Activated naive CD8-positive, alpha-beta T cell treated with anti-CD3 and anti-CD28 coated beads, Interleukin-2, amount 50 U/mL, for 24 hours (primary cell): Measurements from ENCODE around the gene FMN1.
A peak's percentile ranks its signal among the peaks of the same experiment; 100 is the strongest.

Experiments used
- ATAC-seq: fragments of 150-1000 bp; cut with Tn5 transposase; one replicate; pipeline ENCODE4 v1.10.0; 2021
- DNase-seq: peaks from one replicate; pipeline ENCODE4 v3.0.0; 2021
- H3K27ac Mint-ChIP-seq: one replicate; pipeline ENCODE4 v1.8.0; 2021; ENCODE audit warnings: mild to moderate bottlenecking, mixed read lengths
- H3K27me3 Mint-ChIP-seq: one replicate; pipeline ENCODE4 v1.8.0; 2021; ENCODE audit warnings: mixed read lengths
- H3K36me3 Mint-ChIP-seq: one replicate; pipeline ENCODE4 v1.8.0; 2021; ENCODE audit warnings: low read depth, mixed read lengths
- H3K4me1 Mint-ChIP-seq: one replicate; pipeline ENCODE4 v1.8.0; 2021; ENCODE audit warnings: mixed read lengths
- H3K4me3 Mint-ChIP-seq: one replicate; pipeline ENCODE4 v1.8.0; 2021; ENCODE audit warnings: mild to moderate bottlenecking, moderate library complexity, mixed read lengths
- H3K9me3 Mint-ChIP-seq: one replicate; pipeline ENCODE4 v1.8.0; 2021; ENCODE audit warnings: mixed read lengths

FMN1 gene, protein sequence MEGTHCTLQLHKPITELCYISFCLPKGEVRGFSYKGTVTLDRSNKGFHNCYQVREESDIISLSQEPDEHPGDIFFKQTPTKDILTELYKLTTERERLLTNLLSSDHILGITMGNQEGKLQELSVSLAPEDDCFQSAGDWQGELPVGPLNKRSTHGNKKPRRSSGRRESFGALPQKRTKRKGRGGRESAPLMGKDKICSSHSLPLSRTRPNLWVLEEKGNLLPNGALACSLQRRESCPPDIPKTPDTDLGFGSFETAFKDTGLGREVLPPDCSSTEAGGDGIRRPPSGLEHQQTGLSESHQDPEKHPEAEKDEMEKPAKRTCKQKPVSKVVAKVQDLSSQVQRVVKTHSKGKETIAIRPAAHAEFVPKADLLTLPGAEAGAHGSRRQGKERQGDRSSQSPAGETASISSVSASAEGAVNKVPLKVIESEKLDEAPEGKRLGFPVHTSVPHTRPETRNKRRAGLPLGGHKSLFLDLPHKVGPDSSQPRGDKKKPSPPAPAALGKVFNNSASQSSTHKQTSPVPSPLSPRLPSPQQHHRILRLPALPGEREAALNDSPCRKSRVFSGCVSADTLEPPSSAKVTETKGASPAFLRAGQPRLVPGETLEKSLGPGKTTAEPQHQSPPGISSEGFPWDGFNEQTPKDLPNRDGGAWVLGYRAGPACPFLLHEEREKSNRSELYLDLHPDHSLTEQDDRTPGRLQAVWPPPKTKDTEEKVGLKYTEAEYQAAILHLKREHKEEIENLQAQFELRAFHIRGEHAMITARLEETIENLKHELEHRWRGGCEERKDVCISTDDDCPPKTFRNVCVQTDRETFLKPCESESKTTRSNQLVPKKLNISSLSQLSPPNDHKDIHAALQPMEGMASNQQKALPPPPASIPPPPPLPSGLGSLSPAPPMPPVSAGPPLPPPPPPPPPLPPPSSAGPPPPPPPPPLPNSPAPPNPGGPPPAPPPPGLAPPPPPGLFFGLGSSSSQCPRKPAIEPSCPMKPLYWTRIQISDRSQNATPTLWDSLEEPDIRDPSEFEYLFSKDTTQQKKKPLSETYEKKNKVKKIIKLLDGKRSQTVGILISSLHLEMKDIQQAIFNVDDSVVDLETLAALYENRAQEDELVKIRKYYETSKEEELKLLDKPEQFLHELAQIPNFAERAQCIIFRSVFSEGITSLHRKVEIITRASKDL (N-terminal part only)

DNA sequence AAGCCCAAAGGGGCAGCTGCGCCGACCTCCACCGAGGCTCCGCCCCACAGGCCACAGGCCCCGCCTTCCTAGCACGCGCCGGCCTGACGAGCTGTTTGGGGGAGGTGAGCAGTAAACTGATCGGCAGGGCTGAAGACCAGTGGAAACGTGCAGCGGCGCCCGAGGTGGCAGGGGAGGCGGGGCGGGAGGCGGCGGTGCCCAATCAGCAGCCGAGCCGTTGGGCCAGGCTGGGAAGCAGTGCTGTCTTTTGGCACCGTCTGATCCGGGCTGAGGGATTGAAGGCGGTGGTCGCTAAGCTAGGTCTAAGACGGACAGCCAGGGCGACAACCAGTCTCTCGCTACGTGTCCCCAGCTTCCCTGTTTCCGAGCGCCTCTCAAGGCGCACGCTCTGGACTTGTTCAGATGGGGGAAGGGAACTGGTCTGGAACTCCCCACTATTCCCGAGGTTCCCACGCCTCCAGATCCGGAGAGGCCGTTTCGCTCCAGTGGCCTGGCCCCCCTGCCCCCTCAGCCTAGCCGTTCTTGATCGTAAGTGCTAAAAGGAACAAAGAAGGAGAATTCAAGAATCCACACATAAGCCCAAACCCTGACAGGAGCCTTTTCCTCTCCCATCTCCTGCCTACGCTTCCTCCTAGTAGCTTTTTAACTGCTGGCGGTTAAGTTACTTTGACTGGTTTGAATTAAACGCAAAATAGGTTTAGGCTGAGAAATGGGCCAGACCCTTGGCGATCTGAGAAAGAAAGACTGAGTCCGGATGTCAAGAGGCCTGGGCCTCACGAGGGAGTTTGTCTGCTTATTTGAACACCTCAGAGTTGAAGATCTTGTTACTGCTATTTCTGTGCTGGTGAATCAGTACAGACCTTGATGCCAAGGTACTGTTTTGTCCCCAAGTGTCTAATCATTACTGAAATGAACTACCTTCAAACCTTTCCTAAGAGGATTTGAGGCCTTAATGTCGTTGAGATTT, at the start of gene FMN1:
FMN1 (minus strand) TSS at position 11 of the 967 bp plus-strand sequence. CDS start 39,800 bp downstream, outside the sequence.
- no peaks in the 10 kb centered on the region for H3K9me3 Mint-ChIP-seq
- peak within 1 kb of the TSS; percentile 71 for H3K4me3 Mint-ChIP-seq
- DNase-seq (peak; percentile 89), ATAC-seq (peak; percentile 97)
- no peak within 1 kb of the TSS for H3K27ac Mint-ChIP-seq
- peaks cover 14% of the 10 kb centered on the region for H3K27me3 Mint-ChIP-seq
- peaks cover 14% of the 10 kb centered on the region for H3K4me1 Mint-ChIP-seq
- H3K36me3 Mint-ChIP-seq: no peaks in the 10 kb centered on the region

DNA sequence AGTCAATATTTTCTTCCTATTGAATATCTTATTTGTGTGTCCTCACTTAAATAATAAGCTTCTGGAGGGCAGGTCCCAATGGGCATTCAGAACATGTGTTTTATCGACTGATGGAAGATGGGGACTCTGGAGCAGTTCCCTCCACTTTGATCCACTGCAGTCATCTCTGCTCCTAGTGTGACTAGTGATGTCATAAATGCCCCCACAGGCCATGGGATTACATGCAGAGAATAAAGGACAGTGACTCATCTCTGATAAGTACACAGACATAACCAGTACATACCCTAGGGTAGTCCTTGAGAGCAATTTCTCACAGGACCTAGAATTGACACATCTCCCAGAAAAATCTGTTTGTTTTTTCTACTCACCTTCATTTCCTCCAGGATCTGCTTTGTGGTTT, 49.4 kb upstream of the FMN1 start:
- H3K4me3 Mint-ChIP-seq: no peak overlapping the region
- no peaks in the 10 kb centered on the region for H3K27me3 Mint-ChIP-seq
- no peaks in the 10 kb centered on the region for H3K36me3 Mint-ChIP-seq
- peaks cover 14% of the 10 kb centered on the region for H3K4me1 Mint-ChIP-seq
- DNase-seq: no peak
- peak; percentile 40 for ATAC-seq
- no peak overlapping the region for H3K27ac Mint-ChIP-seq
- no peaks in the 10 kb centered on the region for H3K9me3 Mint-ChIP-seq

DNA sequence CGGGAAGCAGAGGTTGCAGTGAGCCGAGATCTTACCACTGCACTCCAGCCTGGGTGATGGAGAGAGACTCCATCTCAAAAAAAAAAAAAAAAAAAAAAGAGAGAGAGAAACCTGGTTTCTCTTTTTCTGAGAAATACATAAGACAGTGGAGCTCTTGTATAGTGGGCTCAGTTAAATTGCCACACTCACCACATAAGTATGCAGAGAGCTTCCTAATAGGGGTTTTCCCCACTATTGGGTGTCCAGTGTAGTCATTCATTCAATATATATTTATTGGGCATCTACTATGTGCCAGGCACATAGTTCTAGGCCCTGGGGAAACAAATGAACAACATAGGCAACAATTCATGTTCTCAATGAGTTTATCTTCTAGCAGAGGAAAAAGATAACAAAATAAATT, 48.9 kb upstream of the FMN1 start:
- Mint-ChIP-seq H3K36me3 (no peaks in the 10 kb centered on the region), H3K4me1 (peaks cover 14% of the 10 kb centered on the region), H3K27ac (no peak overlapping the region), H3K9me3 (no peaks in the 10 kb centered on the region), H3K27me3 (no peaks in the 10 kb centered on the region), H3K4me3 (no peak overlapping the region)
- ATAC-seq (no peak), DNase-seq (no peak)

DNA sequence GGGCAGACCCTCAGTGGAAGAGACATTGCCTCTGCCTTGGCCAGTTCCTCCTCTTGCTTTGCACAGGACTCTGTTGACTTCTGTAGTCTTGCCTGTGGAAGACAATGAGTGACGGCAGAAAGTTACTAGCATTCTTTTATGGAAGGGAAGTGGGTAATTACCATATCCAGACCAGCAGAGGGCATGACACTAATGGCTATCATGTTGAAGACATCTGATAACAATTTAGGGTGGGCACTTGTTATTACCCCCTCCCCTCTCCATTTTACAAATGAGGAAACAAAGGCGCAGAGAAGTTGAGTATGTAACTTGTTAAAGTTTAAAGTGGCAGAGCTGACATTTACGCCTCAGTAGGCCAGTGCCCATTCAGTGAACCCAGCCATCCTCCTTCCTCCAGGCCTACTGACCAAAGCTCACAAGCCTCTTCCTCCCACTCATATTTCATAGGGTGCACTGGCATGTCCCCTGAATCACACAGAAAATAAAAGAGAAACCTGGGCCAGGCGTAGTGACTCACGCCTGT, 48.2 kb upstream of the FMN1 start:
- H3K36me3 Mint-ChIP-seq: no peaks in the 10 kb centered on the region
- no peaks in the 10 kb centered on the region for H3K9me3 Mint-ChIP-seq
- ATAC-seq: no peak
- H3K4me3 Mint-ChIP-seq: no peak overlapping the region
- no peaks in the 10 kb centered on the region for H3K27me3 Mint-ChIP-seq
- no peak for DNase-seq
- H3K4me1 Mint-ChIP-seq: peaks cover 14% of the 10 kb centered on the region
- no peak overlapping the region for H3K27ac Mint-ChIP-seq

DNA sequence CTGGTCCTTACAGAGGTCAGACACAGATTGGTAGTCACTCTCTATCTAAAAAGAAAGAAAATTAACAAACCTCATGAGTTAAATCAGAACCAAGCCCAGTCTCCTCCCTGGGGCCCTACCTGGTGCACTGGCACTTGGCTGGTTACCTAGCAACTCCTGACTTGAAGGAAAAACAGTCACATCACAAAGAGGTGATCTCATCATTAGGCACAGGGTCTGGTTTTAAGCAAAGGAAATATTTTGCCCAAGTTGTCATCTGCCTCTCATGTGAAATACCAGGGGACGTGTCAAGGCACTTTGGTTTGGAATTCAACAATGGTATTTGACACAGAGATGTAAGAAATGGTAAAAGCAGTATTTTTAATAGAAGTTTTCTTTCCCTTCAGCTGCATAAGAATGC, 47.7 kb upstream of the FMN1 start:
- Mint-ChIP-seq H3K4me3 (no peak overlapping the region), H3K4me1 (peaks cover 14% of the 10 kb centered on the region), H3K27ac (peak overlapping the region; percentile 41), H3K27me3 (no peaks in the 10 kb centered on the region), H3K36me3 (no peaks in the 10 kb centered on the region), H3K9me3 (no peaks in the 10 kb centered on the region)
- ATAC-seq (peak; percentile 85), DNase-seq (peak; percentile 13)

DNA sequence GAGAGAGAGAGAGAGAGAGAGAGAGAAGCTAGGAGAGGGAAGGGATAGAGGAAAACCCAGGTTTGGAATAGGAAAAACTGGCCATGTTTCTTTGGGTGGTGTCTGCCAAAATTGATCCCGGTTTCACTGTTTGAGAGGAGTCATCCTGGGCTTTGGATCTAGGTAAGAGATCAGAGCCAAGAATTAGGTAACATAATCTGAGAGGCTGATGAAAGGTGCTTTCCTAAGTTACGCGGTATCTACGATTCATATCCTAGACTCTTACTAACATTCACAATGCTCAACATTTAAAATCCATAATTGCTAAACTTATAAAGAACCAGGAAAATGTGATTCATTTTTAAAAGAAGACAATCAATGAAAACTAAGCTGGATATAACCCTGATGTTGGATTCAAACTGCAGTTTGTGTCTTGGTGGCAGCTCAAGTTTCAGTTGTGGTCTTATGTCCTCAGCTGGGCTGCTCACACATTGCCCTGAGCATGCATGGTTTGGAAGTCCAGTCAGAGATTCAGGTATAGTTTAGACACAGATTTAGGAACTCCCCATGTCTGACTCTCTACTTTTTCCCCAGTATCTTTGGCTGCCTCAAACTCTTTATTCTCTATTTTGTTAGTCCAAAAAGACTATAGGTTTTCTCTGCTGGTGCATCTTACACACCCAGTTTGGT, 42.5 kb upstream of the FMN1 start:
- Mint-ChIP-seq H3K36me3 (no peaks in the 10 kb centered on the region), H3K27me3 (peaks cover 9% of the 10 kb centered on the region), H3K4me1 (peaks cover 3% of the 10 kb centered on the region), H3K9me3 (no peaks in the 10 kb centered on the region), H3K27ac (no peak overlapping the region), H3K4me3 (no peak overlapping the region)
- DNase-seq (no peak), ATAC-seq (no peak)

DNA sequence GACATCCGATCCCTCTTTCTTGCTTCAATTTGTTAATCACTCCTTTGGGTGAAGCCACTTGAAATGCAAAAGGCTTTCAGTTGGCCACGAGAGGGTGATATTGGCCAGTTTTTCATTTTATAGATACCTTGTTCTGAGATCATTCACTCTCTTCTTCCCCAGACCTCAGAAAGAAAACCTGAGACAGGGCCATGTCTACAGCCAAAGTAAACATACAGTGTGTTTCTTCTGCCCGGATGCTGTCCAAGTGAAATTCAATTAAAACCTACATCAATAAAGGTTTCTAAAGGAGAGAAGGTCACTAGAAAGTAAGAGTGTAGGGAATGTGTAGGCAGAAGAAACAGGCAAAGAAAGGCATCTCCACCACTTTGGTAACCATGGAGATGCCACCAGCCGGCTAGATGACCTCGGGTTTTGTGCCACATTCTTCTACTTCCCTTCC, 39.5 kb upstream of the FMN1 start:
- Mint-ChIP-seq H3K4me1 (no peaks in the 10 kb centered on the region), H3K36me3 (no peaks in the 10 kb centered on the region), H3K4me3 (no peak overlapping the region), H3K27ac (no peak overlapping the region), H3K27me3 (peaks cover 9% of the 10 kb centered on the region), H3K9me3 (no peaks in the 10 kb centered on the region)
- DNase-seq: no peak
- ATAC-seq: no peak

DNA sequence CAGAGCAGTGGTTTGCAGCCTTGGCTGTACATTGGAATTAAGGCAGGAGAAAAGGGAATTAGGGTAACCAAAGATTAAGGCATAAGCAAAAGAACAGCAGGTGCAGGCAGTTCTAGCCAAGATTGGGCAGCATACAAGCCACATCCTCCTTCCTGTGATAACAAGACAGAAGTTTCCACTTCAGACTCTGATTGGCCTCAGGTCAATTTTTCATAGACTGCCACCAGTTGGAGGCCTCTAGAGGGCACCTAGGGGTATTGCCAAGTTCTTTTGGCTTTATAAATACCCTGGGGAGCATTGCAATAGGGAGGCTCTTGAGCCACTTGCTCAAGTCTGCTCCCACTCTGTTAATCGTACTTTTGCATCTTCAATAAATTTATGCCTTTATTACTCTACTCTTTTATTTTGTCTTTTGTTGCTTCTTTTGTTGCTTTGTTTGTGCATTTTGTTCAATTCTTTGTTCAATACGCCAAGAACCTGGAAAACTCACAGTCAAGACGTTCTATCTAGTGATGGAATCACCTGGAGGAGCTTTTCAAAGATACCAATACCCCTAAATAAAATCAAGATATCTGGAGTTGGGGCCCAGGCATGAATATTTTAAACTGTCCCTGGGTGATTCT, 32.2 kb upstream of the FMN1 start:
- peak; percentile 53 for DNase-seq
- H3K27ac Mint-ChIP-seq: no peak overlapping the region

DNA sequence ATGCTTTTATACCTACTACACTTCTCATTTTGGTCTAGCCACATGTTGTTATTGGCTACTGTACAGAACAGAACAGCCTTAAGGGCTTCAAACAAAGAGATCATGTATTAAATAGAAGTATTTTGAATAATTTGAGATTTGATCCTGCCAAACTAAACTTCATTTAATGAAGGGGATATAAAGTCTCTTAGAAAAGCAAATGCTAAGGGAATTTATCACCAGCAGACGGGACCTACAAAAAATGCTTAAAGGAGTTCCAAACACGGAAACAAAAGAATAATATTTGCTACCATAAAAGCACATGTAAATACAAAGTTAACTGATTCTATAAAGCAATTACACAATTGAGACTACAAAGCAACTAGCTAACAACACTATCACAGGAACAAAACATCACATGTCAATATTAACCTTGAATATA, 23.6 kb upstream of the FMN1 start:
- Mint-ChIP-seq H3K36me3 (no peaks in the 10 kb centered on the region), H3K4me1 (no peaks in the 10 kb centered on the region), H3K27me3 (no peaks in the 10 kb centered on the region), H3K9me3 (no peaks in the 10 kb centered on the region), H3K27ac (no peak overlapping the region), H3K4me3 (no peak overlapping the region)
- DNase-seq (no peak), ATAC-seq (no peak)

More for the DNA sequence above, 32.2 kb upstream of the FMN1 start:
- Mint-ChIP-seq H3K27me3 (no peaks in the 10 kb centered on the region), H3K4me3 (no peak overlapping the region), H3K36me3 (no peaks in the 10 kb centered on the region), H3K9me3 (no peaks in the 10 kb centered on the region), H3K4me1 (peaks cover 16% of the 10 kb centered on the region)
- peak; percentile 92 for ATAC-seq

DNA sequence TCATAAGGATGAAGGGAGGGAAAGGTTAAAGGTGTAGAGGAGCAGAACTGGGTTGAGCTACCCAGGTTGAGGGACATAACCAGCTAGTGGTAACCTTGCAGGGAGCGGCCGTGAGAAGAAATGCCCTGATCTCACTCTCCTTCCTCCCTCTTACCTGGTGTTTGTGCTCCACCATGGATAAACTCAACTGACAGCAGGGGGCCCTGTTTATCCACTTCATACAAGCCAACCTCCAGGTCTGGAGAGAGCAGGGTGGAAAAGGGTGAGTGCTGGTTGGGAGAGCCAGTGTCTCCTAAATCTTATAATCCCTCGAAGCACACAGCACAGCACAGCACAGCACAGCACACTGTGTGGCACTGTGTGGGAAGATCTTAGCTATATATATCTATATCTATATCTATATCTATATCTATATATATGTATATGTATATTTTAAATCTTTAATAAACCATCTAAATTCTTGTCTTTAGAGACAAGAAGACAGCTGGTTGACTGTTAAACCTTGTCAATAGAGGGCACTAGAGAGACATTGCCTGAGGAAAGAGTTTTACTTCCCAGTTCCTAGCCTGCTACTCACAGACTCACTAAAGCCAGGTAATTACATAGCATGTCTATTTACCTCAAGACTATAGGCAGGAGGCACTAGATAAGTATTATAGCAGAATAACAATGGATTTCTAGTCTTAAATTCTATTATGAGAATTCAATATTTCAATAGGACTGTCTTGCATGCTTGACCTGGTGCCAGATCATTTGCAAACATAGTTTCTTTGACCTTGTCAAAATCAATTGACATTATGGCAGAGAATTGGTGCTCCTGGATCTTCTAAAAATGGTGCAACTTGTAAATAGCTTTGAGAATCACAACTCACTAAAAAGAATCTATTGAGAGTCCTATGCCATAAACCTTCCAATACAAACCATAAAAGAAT, 21.7 kb upstream of the FMN1 start:
- no peaks in the 10 kb centered on the region for H3K36me3 Mint-ChIP-seq
- H3K27ac Mint-ChIP-seq: no peak overlapping the region
- ATAC-seq (no peak), DNase-seq (no peak)
- H3K4me1 Mint-ChIP-seq: no peaks in the 10 kb centered on the region
- no peaks in the 10 kb centered on the region for H3K27me3 Mint-ChIP-seq
- no peak overlapping the region for H3K4me3 Mint-ChIP-seq
- H3K9me3 Mint-ChIP-seq: no peaks in the 10 kb centered on the region

DNA sequence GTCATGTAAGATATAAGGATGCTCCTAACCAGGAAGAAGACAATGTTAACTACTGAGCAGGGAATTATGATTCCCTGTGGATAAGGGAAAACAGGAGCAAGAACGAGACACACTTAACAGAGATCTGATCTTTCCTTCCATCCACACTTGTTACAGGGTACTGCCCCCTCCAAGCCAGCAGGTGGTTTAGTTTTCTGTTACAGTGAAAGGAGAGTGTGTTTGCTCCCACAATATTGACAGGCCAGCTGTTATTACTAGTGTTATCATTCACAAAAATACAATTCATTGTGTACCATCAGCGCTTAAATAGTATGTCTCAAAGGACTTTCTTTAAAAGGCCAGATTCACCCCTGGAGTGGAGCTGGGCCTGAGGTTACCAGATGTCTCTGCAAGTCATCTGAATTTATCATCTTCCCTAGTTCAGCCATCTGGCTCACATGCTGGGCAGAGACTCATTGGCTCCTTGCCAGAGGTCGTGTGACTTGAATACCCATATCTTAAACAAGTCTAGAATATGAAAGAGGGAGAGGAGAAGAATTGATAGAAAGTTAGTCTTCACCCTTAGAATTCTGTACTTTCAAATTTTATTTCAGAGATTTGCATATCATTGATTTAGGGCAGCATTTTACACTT, 16.8 kb upstream of the FMN1 start:
- peaks cover 2% of the 10 kb centered on the region for H3K27me3 Mint-ChIP-seq
- H3K36me3 Mint-ChIP-seq: no peaks in the 10 kb centered on the region
- no peak overlapping the region for H3K27ac Mint-ChIP-seq
- ATAC-seq: no peak
- peaks cover 10% of the 10 kb centered on the region for H3K9me3 Mint-ChIP-seq
- DNase-seq: no peak
- H3K4me1 Mint-ChIP-seq: peaks cover 12% of the 10 kb centered on the region
- no peak overlapping the region for H3K4me3 Mint-ChIP-seq
